PFSK-1 (cell line): ENCODE data around the gene PIEZO2.

Experiments used
- FOXP2 ChIP-seq: optimal IDR thresholded peaks from 2 replicates; pipeline ENCODE3; 2011; ENCODE audit warnings: borderline replicate concordance, control low read depth, inconsistent platforms; ENCODE audit not compliant: insufficient read depth; ENCODE audit errors: extremely low read length, extremely low read depth
- POLR2AphosphoS5 ChIP-seq: IDR thresholded peaks from 2 replicates; pipeline ENCODE4 v1.6.1; 2012; ENCODE audit warnings: low read depth, mild to moderate bottlenecking, control low read depth, low read length, moderate library complexity
- SIN3A ChIP-seq: IDR thresholded peaks from 2 replicates; pipeline ENCODE4 v1.6.1; 2012; ENCODE audit warnings: mild to moderate bottlenecking, low read length, moderate library complexity, borderline replicate concordance; ENCODE audit not compliant: insufficient read depth
- TAF1 ChIP-seq: IDR thresholded peaks from 2 replicates; pipeline ENCODE4 v1.6.1; 2012; ENCODE audit warnings: low read length, control low read depth, borderline replicate concordance; ENCODE audit not compliant: insufficient read depth
- TF ChIP-seq, protein P1 (sequence below), 2 experiments: IDR thresholded peaks; 2 replicates each; pipeline versions ENCODE4 v1.6.1 to v1.8.0; 2011 to 2012; ENCODE audit warnings: low read depth in 2 of 2, low read length in 2 of 2, control low read depth in 1 of 2, inconsistent platforms in 1 of 2, mild to moderate bottlenecking in 1 of 2, moderate library complexity in 1 of 2; ENCODE audit not compliant: insufficient read depth in 1 of 2

The PIEZO2 gene

GRCh38 chr18:11029021-11029420, 120.3 kb downstream of the PIEZO2 start:
- TF ChIP-seq TAF1 (no peak), FOXP2 (no peak), SIN3A (no peak), POLR2AphosphoS5 (no peak)
- TF ChIP-seq, protein P1, sequence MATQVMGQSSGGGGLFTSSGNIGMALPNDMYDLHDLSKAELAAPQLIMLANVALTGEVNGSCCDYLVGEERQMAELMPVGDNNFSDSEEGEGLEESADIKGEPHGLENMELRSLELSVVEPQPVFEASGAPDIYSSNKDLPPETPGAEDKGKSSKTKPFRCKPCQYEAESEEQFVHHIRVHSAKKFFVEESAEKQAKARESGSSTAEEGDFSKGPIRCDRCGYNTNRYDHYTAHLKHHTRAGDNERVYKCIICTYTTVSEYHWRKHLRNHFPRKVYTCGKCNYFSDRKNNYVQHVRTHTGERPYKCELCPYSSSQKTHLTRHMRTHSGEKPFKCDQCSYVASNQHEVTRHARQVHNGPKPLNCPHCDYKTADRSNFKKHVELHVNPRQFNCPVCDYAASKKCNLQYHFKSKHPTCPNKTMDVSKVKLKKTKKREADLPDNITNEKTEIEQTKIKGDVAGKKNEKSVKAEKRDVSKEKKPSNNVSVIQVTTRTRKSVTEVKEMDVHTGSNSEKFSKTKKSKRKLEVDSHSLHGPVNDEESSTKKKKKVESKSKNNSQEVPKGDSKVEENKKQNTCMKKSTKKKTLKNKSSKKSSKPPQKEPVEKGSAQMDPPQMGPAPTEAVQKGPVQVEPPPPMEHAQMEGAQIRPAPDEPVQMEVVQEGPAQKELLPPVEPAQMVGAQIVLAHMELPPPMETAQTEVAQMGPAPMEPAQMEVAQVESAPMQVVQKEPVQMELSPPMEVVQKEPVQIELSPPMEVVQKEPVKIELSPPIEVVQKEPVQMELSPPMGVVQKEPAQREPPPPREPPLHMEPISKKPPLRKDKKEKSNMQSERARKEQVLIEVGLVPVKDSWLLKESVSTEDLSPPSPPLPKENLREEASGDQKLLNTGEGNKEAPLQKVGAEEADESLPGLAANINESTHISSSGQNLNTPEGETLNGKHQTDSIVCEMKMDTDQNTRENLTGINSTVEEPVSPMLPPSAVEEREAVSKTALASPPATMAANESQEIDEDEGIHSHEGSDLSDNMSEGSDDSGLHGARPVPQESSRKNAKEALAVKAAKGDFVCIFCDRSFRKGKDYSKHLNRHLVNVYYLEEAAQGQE (IDR thresholded peaks at IDR 0.05; ENCODE audit: insufficient read depth in 1 of 2, low read depth in 2 of 2, low read length in 2 of 2): no peak

- no peak for TF ChIP-seq SIN3A
- TF ChIP-seq TAF1: no peak
- no peak for TF ChIP-seq POLR2AphosphoS5
- TF ChIP-seq FOXP2: no peak
- TF ChIP-seq, protein P1 (IDR thresholded peaks at IDR 0.05; ENCODE audit: insufficient read depth in 1 of 2, low read depth in 2 of 2, low read length in 2 of 2): no peak
Observed at GRCh38 chr18:11027862-11028261, 121.5 kb downstream of the PIEZO2 start.

DNA sequence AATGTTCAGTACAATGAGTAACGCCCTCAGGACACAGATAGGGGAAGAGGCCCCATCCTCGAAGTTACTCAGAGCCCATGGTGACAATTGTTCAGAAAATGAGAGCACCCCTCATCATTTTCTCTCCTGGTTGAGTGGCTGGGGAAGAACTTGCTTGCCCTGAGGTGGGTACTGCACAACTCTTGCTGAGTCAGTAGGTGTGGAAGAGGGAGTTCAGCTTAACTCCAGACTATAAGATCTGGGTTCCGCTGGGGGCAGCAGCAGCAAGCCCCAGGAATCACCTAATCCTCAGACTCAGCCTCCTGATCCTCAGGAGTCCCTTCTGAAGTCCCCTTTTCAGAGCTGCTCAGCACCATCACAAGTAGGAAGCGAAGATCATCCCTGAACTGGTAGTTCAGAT, 123.7 kb downstream of the PIEZO2 start:
- no peak for TF ChIP-seq POLR2AphosphoS5
- TF ChIP-seq, protein P1 (IDR thresholded peaks at IDR 0.05; ENCODE audit: insufficient read depth in 1 of 2, low read depth in 2 of 2, low read length in 2 of 2): no peak
- no peak for TF ChIP-seq FOXP2

- TF ChIP-seq FOXP2: no peak
- no peak for TF ChIP-seq TAF1
- no peak for TF ChIP-seq POLR2AphosphoS5
- TF ChIP-seq, protein P1 (IDR thresholded peaks at IDR 0.05; ENCODE audit: insufficient read depth in 1 of 2, low read depth in 2 of 2, low read length in 2 of 2): no peak
- no peak for TF ChIP-seq SIN3A
Observed at GRCh38 chr18:11024928-11025669, 124.3 kb downstream of the PIEZO2 start.
